ENCODE measurements around the gene CSNK1G3.
A peak's percentile ranks its signal among the peaks of the same experiment; 100 is the strongest.

The CSNK1G3 gene

DNA sequence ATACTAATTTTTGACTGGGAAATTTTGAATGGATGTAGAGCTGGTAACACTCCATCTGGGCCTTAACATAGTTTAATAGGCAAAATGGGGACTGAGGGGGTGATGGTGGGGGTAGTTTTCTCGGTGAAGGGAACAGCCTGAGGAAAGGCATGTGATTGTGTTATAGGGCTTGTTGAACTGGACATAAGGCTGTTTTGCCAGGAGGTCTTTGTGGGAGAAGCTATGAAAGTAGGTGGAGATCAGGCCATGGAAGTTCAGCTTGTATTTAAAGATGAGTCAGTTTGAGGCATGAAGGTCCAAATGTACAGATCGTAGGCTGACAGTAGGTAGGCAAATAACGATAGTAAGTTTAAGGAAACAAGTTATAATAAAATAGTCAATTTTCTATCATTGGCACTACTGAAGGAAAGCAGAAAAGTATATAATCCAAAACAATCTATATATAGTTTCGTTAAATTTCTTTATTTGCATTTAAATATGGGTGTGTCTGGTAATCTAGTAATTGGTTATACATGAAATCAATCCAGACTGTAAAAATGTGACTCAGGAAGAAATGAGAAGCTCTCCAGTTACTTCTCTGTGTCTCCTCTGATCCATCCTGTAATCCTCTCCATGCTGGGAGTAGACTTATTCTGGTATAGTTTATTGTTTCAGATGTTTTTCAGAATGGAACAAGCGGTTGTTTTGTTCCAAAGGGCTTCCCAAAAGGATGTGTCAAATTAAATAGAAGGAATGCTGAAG, 2.8 kb downstream of the CSNK1G3 start:
- no peak for DNase-seq

DNA sequence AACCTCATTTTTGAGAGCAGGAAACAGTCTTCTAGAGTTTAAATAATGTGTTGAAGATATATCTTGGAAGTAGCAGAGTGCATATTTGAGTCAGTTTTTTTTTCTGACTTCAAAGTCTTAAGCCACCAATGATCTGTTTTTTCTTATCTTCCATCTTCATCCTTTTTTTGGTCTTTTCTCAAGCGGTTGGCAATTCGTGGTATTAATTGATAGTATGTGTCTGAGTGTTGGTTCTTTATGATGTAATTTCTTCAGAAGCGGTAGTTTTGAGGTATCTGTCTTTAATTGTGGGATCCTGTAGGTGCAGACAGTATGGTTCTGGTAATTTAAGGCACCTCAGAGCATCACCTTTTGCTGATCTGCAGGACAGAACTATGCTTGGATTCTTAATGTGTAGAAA, 3.9 kb downstream of the CSNK1G3 start:
- DNase-seq = no peak

DNA sequence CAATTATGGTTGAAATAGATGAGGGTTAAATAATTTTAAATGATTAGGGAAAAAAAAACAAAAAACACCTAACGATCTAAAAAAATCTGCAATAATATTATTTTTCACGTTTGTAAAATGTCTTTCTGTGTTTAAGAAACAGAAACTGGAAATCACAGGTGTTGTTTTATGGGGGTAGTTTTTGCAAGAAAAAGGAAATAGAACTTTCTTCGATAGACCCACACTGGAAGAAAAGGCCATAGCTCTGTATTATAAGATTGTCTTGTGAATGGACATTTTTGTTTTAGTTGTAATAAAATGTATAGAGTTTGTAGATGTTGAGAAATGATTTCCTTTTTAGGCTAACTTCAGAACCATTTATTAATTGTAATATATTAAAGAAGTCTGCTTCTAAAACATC, 5.5 kb downstream of the CSNK1G3 start:
- DNase-seq = no peak

DNA sequence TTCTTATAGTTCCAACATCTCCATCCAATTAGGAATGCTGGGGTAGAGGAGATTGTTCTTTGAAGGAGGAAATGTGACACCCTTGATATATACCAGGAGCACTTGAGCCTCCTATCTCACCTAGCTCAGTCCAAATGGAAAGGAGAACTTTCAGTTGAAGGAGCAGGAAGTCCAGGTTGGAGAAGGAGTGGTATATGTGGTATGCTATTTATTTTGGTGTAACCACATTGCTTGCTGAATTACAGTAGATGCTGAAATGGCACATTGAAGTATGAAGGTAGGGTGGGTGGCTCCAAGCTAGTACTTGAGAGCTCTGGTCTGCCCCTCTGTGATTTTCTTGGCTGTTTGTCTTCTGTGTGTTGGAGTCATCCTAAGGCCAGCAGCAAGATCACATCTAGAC, 6.1 kb downstream of the CSNK1G3 start:
- DNase-seq = no peak

DNA sequence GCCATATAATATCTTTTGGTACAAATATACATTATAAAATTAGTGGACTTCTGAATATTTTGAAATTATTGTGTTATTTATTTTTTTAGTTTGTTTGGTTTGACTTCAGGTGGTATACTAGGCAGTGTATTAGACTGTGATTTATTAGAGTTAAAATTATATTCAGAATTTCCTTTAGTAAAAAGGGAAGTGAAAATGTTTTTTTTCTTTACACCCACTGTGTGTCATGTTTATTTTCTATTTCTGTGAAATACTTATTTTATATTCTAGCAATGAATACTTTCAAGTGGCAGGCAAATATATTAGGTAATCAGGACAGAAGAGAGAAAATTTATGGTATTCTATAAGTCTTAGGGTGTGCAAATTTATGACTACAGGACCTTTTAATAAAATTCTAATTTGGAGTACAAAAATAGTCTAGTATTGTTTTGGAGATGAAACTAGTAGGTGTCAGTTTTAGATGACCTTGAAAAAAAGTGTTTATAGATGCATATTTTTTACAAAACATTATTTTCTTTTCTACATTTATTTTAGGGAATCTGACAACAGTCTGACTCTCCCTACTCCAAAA, 8.8 kb downstream of the CSNK1G3 start:
- no peak for DNase-seq

DNA sequence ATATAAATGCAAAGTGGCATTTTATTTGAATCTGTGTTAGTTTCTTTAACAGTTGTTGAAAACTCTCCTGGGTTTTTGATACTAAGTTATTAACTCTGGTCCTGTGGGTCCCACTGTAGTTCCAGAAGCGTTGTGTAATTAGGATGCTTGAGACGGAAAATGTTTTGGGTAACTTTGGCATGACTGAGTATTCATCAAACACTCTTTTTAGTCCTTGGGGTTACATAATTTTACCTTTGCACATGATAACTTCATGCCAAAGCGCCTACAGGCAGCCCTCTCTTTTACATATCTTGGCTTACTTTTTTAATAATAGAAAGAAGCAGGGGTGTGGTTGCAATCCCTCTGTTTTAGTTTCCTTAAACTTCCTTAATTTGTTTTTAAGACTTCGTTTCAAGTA, 12.2 kb downstream of the CSNK1G3 start:
- no peak for DNase-seq

DNA sequence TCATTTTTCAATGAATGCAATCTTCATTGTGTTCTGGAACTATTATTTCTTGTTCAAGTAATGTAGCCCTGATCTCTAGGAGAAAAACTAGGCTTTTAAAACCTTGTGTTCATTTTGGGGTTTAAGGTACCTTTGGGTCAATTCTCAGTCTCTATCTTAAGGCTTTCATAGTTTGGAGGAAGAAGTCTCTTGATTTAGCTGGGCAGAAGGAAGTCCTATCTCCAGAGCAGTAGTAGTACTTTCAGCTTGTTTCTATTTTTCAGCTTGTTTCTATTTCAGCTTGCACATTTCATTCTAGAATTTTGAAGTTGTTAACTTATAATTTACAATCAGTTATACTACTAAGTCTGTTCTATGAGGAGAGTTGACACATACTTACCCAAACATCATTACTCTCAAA, 15.2 kb downstream of the CSNK1G3 start:
- DNase-seq = no peak

DNA sequence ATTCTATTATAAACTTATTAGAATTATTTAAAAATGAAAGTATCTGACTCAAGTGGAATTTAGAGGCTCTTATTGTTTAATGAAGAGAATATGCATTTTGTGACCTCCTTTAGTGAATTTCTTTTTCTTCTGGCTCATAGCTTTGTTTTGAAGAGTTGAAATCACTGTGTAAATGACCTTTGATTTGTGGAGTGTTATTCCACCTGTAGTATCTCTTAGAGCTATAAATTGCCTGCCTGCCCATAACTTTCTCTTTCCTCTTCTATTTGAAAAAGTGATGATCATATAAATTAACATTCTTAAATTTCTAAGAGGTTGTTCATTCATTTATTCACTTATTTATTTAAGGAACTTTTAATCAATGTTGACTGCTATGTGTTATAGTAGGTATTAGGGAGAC, 16.1 kb downstream of the CSNK1G3 start:
- no peak for DNase-seq

DNA sequence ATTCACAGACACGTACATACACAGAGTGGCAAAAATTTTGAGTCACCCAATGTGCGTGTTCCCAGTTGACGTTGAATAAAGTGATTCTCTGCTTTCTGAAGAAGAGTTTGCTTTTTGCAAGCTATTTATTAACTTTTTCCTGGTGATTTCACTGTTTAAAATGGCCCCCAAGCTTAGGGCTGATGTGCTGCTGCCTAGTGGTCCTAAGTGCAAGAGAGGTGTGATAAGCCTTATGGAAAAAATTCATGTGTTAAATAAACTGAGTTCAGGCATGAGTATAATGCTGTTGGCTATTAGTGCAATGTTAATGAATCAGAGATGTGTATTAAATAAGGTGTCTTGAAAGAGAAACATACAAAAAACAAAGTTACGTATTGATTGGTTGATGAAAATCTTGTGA, 16.9 kb downstream of the CSNK1G3 start:
- DNase-seq = no peak

DNA sequence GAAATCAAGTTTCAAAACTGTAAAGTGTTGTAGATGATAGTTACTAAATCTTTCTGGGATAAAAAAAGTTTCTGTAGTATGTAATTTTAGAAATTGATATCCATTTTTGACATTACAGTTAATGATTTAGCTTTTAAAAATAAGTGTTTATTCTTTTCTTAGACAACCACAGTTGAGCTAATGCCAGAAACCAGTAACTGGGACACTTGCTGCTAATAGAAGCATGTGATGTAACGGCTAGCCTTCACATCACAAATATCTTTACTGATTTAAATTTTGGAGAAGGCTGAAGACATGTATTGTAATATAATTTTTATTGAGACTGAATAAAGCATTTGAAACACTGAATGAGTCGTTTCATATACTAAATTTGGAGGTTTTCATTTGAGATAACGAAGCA, 18.8 kb downstream of the CSNK1G3 start:
- DNase-seq = no peak

DNA sequence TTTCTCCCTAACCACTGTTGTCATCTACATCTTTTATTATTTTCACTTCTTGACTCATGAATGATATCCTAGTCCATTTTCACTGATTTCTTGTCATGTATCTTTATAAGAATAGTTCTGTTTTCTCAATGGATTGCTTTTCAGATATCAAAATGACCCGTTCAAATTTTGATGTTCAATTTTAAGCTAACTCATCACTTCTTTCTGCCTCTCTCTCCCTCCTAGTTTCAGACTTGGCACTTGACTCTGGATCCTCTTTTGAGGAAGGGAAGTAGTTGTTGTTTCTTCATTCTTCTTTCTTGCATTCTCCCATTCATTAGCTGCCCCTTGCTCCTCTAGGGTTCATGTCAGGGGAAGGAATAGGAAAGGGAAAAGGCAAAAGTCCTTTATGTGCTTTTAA, 23.7 kb downstream of the CSNK1G3 start:
- DNase-seq = no peak

DNA sequence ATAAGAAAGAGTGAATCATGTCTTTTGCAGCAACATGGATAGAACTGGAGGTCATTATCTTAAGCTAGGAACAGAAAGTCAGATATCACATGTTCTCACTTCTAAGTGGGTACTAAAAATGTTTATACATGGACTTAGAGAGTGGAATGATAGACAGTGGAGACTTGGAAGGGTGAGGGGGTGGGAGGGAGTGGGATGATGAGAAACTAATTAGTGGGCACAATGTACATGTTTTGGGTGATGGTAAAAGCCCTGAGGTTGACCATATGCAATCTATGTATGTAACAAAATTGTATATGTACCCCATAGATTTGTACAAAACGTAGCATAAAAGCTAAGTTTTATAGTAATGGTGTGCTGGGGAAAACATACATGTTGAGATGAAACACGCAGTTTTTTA, 25.3 kb downstream of the CSNK1G3 start:
- no peak for DNase-seq

DNA sequence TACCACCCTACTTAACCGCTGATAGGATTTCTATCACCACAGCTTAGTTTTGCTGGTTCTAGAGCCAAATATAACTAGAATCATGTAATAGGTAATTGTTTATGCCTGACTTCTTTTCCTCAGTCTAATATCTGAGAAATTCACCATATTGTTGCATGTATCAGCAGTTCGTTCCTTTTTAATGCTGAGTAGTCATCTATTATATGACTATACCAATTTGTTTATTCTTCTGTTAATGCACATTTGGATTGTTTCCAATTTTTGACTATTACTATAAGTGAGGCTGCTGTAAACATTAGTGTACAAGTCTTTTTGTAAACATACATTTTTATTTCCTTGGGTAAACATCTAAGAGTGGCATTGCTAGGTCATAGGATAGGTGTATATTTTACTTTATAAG, 25.9 kb downstream of the CSNK1G3 start:
- DNase-seq = no peak

DNA sequence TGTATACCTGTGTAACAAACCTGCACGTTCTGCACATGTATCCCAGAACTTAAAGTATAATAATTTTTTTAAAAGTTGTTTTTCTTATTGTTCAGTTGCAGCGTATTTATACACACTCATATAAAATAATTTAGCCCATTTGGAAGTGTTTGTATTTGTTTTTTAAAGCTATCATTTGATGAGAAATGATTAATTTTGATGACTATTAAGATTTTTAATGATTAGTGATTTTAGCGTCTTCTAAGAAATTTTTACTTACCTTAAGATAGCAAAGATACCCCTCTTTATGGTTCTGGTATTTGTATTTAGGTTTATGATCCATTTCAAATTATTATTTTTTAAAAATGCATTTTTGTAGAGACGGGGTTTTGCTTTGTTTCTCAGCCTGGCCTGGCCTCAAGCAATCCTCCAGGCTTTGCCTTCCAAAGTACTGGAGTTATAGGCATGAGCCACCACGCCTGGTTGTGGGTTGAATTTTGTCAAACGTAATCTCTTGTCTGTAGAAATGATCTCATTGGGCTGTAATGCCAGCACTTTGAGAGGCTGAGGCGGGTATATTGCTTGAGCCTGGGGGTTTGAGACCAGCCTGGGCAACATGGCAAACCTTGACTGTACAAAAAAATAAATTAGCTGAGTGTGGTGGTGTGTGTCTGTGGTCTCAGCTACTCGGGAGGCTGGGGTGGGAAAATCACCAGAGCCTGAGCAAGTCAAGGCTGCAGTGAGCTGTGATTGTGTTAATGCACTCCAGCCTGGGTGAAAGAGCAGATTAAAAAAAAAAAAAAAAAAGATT, 26.9 kb downstream of the CSNK1G3 start:
- no peak for DNase-seq

DNA sequence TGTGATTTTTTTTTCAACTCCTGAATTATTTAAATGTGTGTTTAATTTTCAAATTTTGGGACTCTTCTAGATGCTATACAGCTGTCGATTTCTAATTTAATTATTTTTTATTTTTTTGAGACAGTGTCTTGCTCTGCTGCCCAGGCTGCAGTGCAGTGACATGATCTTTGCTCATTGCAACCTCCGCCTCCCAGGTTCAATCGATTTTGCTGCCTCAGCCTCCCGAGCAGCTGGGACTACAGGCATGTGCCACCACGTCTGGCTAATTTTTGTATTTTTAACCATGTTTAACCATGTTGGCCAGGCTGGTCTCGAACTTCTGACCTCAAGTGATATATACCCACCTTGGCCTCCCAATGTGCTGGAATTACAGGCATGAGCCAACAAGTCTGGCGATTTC, 28.6 kb downstream of the CSNK1G3 start:
- no peak for DNase-seq

DNA sequence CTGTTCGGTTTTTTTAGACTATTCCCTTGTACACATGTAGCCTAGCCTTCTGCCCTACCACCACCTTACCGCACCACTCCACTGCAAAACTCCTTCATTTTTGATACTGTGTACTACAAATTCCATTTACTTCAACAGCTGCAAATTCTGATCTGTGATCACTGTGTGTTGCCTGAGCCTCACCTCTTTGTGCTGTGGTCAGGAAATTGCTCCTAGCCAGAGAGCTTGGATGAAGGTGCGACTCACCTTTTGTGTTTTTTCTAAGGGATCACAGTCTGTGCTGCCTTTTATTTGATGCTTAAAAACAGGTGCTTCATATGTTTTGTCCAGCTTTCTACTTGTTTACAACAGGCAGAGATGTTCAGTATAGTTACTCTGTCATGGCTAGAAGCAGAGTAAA, 31.5 kb downstream of the CSNK1G3 start:
- DNase-seq = no peak

DNA sequence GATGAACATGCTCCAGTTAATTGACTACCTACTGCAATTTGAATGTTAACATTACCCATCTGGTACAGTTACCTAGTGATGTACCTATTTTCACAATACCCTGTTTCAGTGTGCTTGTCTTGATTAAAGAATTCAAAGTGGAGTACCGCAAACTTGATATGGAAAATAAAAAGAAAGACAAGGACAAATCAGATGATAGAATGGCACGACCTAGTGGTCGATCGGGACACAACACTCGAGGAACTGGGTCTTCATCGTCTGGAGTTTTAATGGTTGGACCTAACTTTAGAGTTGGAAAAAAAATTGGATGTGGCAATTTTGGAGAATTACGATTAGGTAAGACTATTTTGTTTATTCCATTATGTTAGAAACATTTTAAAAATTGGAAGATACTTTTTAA, 33.5 kb downstream of the CSNK1G3 start:
- DNase-seq = no peak

DNA sequence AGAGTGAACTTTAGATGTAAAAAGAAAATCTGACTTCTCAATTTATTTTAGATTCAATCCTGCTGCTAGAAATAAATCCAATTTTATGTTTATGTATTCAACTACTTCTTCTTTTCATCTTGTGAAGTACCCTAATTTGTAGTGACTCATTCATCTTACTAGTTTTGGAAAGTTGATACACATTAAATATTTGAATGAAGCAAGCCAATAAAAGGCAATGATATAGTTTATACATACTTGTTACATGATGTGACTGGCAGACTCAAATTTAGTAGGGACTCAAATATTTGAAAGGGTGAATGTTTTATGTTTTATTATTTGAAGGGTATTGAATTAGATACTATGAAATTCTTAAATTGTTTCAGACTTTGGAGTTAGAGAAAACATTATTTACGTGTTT, 34.7 kb downstream of the CSNK1G3 start:
- DNase-seq = no peak

DNA sequence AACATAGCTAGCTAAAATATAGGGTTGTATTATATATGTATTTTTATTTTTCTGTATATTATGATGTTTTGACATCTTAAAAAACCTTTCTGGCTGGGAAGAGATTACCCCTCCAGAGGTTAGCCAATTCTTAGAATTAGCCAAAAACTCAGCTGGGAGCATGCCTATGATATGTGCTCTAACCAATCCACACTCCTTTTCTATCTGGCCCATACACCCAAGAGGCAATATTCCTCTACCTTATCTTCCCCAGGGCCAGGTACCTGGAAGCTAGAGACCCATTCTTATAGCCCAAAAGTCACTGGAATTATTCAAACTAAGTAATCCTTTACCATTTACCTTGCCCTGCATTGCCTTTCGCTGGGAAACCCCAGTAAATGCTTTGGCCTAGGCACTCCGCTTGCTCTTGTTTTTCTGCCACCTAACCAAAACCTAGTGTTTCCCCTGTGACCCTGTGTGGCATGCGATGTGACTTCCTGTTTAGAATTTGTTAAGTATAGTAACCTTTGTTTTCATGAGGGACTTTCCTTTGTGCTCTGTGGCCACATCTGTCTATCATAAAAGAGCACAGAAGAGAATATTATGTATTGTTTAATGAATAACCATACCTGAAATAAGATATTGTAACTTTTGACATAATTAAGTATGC, 37.4 kb downstream of the CSNK1G3 start:
- peak in 1 of 2 experiments; percentile 41 for DNase-seq

DNA sequence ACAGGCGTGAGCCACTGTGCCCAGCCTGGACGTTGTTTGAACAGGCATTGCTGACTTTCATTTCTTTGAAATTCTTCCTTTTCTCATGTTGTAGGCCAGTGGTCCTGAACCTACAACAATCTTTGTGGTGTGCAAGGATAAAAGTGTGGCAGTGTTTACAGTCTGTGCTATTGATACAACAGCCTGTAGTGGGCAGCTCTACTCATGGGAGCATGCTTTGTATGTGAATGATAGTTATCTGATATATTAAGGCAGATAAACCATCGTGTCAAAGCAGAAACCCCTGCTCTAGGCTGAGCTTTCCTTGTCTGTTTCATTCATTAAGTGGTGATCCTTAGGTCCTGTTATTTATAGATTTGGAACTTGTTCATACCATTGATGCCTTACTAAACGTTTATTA, 42.6 kb downstream of the CSNK1G3 start:
- DNase-seq = no peak

DNA sequence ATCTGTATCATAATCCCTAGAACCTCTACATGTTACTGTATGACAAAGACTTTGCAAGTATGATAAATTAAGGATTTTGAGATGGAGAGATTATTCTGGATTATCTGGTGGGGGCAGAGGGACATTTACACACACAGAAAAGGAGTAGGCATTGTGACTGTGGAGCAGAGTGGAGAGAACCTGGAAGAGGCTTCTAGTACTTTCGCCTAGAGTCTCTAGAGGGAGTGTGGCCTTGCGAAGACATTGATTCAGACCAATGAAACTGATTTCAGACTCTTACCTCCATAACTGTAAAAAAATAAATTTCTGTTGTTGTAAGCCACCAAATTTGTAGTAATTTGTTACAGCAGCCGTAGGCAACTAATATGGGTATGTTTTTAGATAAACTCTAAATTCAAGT, 45.9 kb downstream of the CSNK1G3 start:
- DNase-seq = no peak

DNA sequence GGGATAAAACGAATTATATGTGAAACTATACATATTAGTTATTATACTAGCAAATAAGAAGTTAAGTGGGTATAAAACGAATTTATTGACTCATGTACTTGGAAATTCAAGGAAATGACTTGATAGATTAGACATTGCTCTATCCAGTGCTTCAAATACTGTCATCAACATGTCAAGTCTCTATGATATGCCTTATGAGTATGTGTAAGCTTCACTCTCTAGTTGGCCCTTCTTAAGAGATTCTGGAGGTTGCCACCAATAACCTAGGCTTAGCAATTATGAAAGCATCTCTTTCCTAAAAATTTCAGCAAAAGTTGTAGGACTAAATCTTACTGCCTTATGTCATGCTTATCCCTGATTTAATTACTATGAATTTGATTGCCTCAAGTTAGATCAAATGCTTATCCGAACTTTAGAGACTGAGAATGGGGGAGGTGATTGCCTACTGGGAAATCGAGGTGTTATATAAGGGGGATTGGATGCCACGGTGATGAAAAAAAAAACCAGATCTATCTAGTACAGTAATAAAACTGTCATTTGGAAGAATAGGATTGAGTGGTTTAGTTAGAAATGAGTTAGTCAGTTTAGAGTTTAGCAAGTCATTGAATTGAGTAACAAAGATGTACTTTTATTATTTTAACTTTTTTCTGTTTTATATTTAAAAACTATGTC, 46.9 kb downstream of the CSNK1G3 start:
- no peak for DNase-seq

DNA sequence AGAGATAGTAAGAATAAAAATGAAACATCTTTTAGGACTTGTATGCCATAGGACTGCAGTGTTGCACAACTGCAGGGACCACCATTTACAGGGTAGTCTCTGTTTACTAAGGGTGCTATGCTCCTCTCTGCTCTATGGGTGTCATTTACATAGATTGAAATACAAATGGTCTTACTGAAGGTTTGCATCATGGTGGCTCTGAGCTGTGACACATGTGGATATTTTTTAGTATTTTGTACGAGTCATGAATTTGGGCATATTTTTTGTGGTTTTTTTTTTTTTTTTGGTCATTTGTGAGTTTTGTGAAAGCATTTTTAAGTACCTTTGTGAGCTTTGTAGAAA, 47.4 kb downstream of the CSNK1G3 start:
- DNase-seq = no peak

All from stimulated activated CD4-positive, alpha-beta T cell treated with anti-CD3 and anti-CD28 coated beads, Interleukin-4, amount 100 ng/mL, for 4 hours (primary cell).